IPS-NIHi11 (cell line): ENCODE measurements around the gene KRT10.
"Not testable (repeated sequence)": the region's sequence is repeated elsewhere in the genome, so short reads cannot be mapped to it uniquely, and the experiment has no call there.

Source experiments
- DNase-seq: peaks from one replicate; pipeline ENCODE4 v3.0.0; 2012; ENCODE audit warnings: mixed read lengths, low spot score

KRT10 gene

GRCh38 chr17:40832840-40833239, 10.4 kb upstream of the KRT10 start:
- no peak for DNase-seq

GRCh38 chr17:40830085-40830776, 7.8 kb upstream of the KRT10 start:
- no peak for DNase-seq

GRCh38 chr17:40828454-40829044, 6.1 kb upstream of the KRT10 start:
- no peak for DNase-seq

GRCh38 chr17:40827746-40828453, 5.5 kb upstream of the KRT10 start:
- no peak for DNase-seq

- no peak for DNase-seq
Measured at GRCh38 chr17:40825599-40825998, 3.2 kb upstream of the KRT10 start.

GRCh38 chr17:40824015-40824832, 1.8 kb upstream of the KRT10 start:
- no peak for DNase-seq

GRCh38 chr17:40821536-40821935, 878 bp downstream of the KRT10 start:
- no peak for DNase-seq

- no peak for DNase-seq
Measured at GRCh38 chr17:40820228-40820838, 2.1 kb downstream of the KRT10 start.

GRCh38 chr17:40819528-40820125, 2.8 kb downstream of the KRT10 start:
- no peak for DNase-seq

GRCh38 chr17:40818733-40819527, 3.5 kb downstream of the KRT10 start:
- DNase-seq: peak; percentile 83

GRCh38 chr17:40818343-40818732, 4.1 kb downstream of the KRT10 start:
- no peak for DNase-seq

GRCh38 chr17:40817103-40817682, 5.2 kb downstream of the KRT10 start:
- no peak for DNase-seq

- no peak for DNase-seq
Measured at GRCh38 chr17:40816569-40816968, 5.8 kb downstream of the KRT10 start.

- no peak for DNase-seq
Measured at GRCh38 chr17:40815381-40815780, 7.0 kb downstream of the KRT10 start.

- DNase-seq: not testable (repeated sequence)
Measured at GRCh38 chr17:40814657-40815056, 7.8 kb downstream of the KRT10 start.

GRCh38 chr17:40813804-40814203, 8.6 kb downstream of the KRT10 start:
- no peak for DNase-seq

- no peak for DNase-seq
Measured at GRCh38 chr17:40812639-40813038, 9.8 kb downstream of the KRT10 start.

GRCh38 chr17:40810494-40810893, 11.9 kb downstream of the KRT10 start:
- DNase-seq: no peak

GRCh38 chr17:40809721-40810421, 12.5 kb downstream of the KRT10 start:
- DNase-seq: no peak

- DNase-seq: no peak
Measured at GRCh38 chr17:40806131-40806530, 16.3 kb downstream of the KRT10 start.
